T-helper 1 cell treated with Interleukin-12 subunit alpha and Interleukin-12 subunit beta and Interleukin-4 antibody, amounts not matched to agents 30 μg/mL and 1 μg/mL, for 36 hours (primary cell): Measurements from ENCODE around the gene FNDC3A.
"Not testable (repeated sequence)": the region's sequence is repeated elsewhere in the genome, so short reads cannot be mapped to it uniquely, and the experiment has no call there.

Experiments
- H3K27ac Mint-ChIP-seq: one replicate; pipeline ENCODE4 v1.8.0; 2021; ENCODE audit warnings: mild to moderate bottlenecking, mixed read lengths
- H3K27me3 Mint-ChIP-seq: one replicate; pipeline ENCODE4 v1.8.0; 2021; ENCODE audit warnings: low read depth, mixed read lengths
- H3K36me3 Mint-ChIP-seq: one replicate; pipeline ENCODE4 v1.8.0; 2021; ENCODE audit warnings: low read depth, mixed read lengths
- H3K4me1 Mint-ChIP-seq: one replicate; pipeline ENCODE4 v1.8.0; 2021; ENCODE audit warnings: low read depth, mixed read lengths
- H3K4me3 Mint-ChIP-seq: one replicate; pipeline ENCODE4 v1.8.0; 2021; ENCODE audit warnings: mild to moderate bottlenecking, moderate library complexity, mixed read lengths
- H3K9me3 Mint-ChIP-seq: one replicate; pipeline ENCODE4 v1.8.0; 2021; ENCODE audit warnings: mixed read lengths

FNDC3A gene

DNA sequence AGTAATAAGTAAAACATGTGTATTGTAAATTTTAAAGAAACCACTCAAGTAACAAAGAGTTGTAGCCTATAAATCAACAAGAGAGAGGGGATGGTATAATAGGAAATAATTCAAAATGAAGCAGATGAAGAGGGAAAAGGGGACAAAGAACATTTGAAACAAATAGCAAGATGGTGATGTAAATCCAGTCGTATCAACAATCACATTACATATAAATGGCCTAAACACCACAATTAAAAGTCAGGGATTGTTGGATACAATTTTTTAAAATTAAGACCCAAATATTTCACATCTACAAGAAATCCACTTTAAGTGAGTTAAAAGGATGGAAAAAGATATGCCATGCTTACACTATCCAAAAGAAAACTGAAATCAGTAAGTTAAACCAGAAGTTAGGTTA is 15.2 kb downstream of the FNDC3A start:
- Mint-ChIP-seq H3K4me3 (no peak overlapping the region), H3K27me3 (no peaks in the 10 kb centered on the region), H3K27ac (no peak overlapping the region), H3K9me3 (peaks cover 20% of the 10 kb centered on the region), H3K36me3 (peaks cover 19% of the 10 kb centered on the region), H3K4me1 (peaks cover 3% of the 10 kb centered on the region)

DNA sequence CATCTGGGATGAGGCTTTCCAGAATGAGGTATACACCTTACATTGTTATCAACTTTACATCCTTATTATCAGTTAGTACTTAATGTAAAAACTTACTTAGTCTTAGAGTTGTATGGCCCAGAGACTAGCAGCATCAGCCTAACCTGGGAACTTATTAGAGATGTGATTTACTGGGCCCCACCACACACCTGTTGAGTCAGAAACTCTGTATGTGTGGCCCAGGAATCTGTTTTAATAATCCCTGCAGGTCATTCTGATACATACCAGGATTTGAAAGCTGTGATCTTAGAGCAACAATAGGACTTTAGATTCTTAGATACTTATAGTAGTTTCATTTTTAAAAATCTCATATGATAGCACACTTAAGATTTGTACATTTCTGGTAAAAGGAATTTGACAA is 17.4 kb downstream of the FNDC3A start:
- Mint-ChIP-seq H3K27ac (no peak overlapping the region), H3K4me3 (no peak overlapping the region), H3K27me3 (no peaks in the 10 kb centered on the region), H3K4me1 (peaks cover 3% of the 10 kb centered on the region), H3K9me3 (peaks cover 20% of the 10 kb centered on the region), H3K36me3 (peaks cover 20% of the 10 kb centered on the region)

DNA sequence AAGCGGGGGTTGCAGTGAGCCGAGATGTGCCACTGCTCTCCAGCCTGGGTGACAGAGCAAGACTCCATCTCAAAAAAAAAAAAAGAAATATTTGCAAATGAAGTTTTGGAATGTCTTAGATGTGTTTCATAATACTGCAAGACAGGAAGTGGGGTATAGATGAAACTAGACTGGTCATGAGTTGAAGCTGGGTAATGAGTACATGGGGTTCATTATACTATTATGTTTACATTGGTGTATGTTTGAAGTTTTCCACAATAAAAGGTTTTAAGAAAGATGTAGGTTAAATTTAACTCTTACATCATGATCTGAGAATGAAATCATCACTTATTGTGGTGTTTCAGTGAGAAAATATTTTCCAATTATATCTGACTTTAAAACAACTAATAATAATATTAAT is 19.0 kb downstream of the FNDC3A start:
- Mint-ChIP-seq H3K4me3 (no peak overlapping the region), H3K27ac (no peak overlapping the region), H3K36me3 (peaks cover 27% of the 10 kb centered on the region), H3K9me3 (peaks cover 22% of the 10 kb centered on the region), H3K4me1 (peaks cover 3% of the 10 kb centered on the region), H3K27me3 (no peaks in the 10 kb centered on the region)

DNA sequence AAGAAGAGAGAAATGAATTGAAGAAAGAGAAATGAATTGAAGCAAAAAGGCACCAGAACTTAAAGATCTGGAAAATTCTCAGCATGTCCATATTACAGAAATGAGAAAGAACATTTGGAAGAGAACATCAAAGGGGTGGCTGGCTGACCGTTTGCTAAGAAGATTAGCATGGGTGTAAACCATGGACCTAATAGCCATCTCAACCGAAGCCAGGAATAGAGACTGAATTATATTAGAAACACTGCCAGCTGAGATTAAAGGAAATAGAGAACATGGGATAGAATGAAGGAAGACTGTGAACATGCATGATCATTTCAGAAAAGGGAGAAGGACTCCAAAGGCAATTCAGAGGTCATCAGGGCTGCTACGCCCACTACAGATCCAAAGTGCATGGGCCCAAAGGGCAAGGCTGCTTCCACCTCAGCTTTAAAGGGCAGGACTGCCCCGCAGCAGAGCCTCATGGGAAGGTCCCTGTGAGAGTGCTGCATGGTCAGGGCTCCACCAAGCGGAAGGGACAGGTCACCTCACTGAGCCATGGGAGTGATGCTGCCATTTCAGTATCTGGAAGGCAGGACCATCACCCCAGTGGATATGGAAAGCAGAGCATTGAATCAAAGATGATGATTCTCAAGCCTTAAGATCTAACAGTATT is 23.1 kb downstream of the FNDC3A start:
- H3K4me1 Mint-ChIP-seq, result peaks cover 3% of the 10 kb centered on the region
- no peak overlapping the region for H3K27ac Mint-ChIP-seq
- H3K36me3 Mint-ChIP-seq, result peaks cover 39% of the 10 kb centered on the region
- H3K9me3 Mint-ChIP-seq, result peaks cover 36% of the 10 kb centered on the region
- H3K27me3 Mint-ChIP-seq, result no peaks in the 10 kb centered on the region
- H3K4me3 Mint-ChIP-seq, result no peak overlapping the region

DNA sequence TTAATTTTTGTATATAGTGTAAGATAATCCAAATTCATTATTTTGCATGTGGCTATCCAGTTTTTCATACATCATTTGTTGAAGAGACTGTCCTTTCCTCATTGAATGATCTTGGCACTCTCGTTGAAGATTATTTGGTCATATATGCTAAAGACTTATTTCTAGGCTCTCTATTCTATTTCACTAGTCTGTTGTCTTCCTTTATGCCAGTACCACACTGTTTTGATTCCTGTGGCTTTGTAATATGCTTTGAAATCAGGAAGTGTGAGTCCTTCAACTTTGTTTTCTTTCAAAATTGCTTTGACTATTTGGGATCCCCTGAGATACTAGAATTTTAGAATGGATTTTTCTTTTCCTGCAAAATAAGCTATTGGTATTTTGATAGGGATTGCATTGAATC is 24.5 kb downstream of the FNDC3A start:
- H3K4me1 Mint-ChIP-seq, result peaks cover 3% of the 10 kb centered on the region
- H3K9me3 Mint-ChIP-seq, result peaks cover 36% of the 10 kb centered on the region
- no peak overlapping the region for H3K4me3 Mint-ChIP-seq
- no peaks in the 10 kb centered on the region for H3K27me3 Mint-ChIP-seq
- peaks cover 33% of the 10 kb centered on the region for H3K36me3 Mint-ChIP-seq
- H3K27ac Mint-ChIP-seq, result no peak overlapping the region

- H3K36me3 Mint-ChIP-seq, result peaks cover 12% of the 10 kb centered on the region
- H3K27me3 Mint-ChIP-seq, H3K27ac Mint-ChIP-seq, H3K4me3 Mint-ChIP-seq, H3K4me1 Mint-ChIP-seq: not testable (repeated sequence)
- H3K9me3 Mint-ChIP-seq, result peaks cover 11% of the 10 kb centered on the region
These were observed 43.4 kb downstream of the FNDC3A start for GRCh38 chr13:49018986-49019635.

DNA sequence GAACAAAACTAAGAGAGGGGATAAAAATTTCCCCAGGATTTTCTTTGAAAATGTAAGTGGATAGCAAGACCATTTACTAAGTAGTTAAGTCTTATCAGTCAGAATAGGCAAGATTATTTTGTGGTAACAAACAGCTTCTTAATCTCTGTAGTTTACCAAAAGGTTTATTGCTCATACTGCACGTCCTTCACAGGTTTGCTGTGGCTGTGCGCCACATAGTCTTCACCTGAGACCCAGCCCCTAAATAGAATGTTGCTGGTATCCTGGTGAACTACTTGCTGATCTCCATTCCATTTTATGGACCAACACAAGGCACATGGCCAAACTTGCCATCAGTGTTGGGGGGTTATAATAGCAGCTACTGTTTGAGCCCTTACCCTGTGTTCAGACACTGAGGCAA is 44.6 kb downstream of the FNDC3A start:
- Mint-ChIP-seq H3K4me1 (no peaks in the 10 kb centered on the region), H3K36me3 (peaks cover 12% of the 10 kb centered on the region), H3K27me3 (no peaks in the 10 kb centered on the region), H3K9me3 (peaks cover 15% of the 10 kb centered on the region), H3K4me3 (no peak overlapping the region), H3K27ac (no peak overlapping the region)

- H3K27ac Mint-ChIP-seq, result no peak overlapping the region
- H3K4me3 Mint-ChIP-seq, result no peak overlapping the region
- H3K36me3 Mint-ChIP-seq, result peaks cover 14% of the 10 kb centered on the region
- H3K9me3 Mint-ChIP-seq, result peaks cover 15% of the 10 kb centered on the region
- H3K27me3 Mint-ChIP-seq, result no peaks in the 10 kb centered on the region
- H3K4me1 Mint-ChIP-seq, result no peaks in the 10 kb centered on the region
These were observed 45.3 kb downstream of the FNDC3A start for GRCh38 chr13:49020940-49021553.

- H3K27ac Mint-ChIP-seq, result no peak overlapping the region
- no peaks in the 10 kb centered on the region for H3K27me3 Mint-ChIP-seq
- H3K4me3 Mint-ChIP-seq, result no peak overlapping the region
- peaks cover 2% of the 10 kb centered on the region for H3K4me1 Mint-ChIP-seq
- peaks cover 15% of the 10 kb centered on the region for H3K9me3 Mint-ChIP-seq
- peaks cover 19% of the 10 kb centered on the region for H3K36me3 Mint-ChIP-seq
These were observed 46.2 kb downstream of the FNDC3A start for GRCh38 chr13:49021953-49022352.

DNA sequence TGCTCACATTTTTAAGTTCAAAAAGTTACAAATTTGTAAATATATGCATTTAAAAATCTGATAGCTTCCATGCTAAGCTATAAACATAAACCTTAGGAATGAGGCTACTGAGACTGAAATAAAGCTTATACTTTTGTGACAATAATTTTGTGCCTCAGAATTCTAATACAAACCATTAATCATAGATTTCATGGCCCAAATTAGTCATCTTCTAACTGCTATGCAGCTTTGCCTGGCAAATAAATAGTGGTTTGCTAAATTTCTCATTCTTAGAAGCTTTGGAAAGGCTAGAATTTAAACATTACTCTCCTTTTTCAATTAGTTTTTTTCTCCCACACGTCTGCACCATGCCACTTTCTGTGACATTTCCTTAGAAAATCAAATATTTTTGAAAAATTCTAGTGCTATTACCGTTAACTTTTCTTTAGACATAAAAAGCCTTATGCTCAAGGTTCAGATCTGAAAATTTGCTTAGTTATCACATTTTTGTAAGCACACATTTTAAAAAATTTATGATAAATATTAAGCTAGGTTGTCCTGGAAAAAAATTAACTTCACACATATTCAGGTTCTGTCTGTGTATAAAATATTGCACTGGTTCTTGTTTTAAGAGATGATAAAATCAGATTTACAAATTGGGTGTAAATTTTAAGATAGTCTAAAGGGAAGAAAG is 46.9 kb downstream of the FNDC3A start:
- Mint-ChIP-seq H3K27me3 (no peaks in the 10 kb centered on the region), H3K4me3 (no peak overlapping the region), H3K4me1 (peaks cover 2% of the 10 kb centered on the region), H3K27ac (no peak overlapping the region), H3K9me3 (peaks cover 16% of the 10 kb centered on the region), H3K36me3 (peaks cover 23% of the 10 kb centered on the region)

- peaks cover 20% of the 10 kb centered on the region for H3K9me3 Mint-ChIP-seq
- H3K27me3 Mint-ChIP-seq, result no peaks in the 10 kb centered on the region
- peaks cover 26% of the 10 kb centered on the region for H3K36me3 Mint-ChIP-seq
These were observed 47.7 kb downstream of the FNDC3A start for GRCh38 chr13:49023431-49023830.

GRCh38 chr13:49026851-49027250 is 51.1 kb downstream of the FNDC3A start:
- Mint-ChIP-seq H3K27me3 (no peaks in the 10 kb centered on the region), H3K27ac (peak overlapping the region; percentile 45), H3K9me3 (peaks cover 34% of the 10 kb centered on the region), H3K4me3 (no peak overlapping the region), H3K4me1 (peaks cover 2% of the 10 kb centered on the region), H3K36me3 (peaks cover 26% of the 10 kb centered on the region)

More at GRCh38 chr13:49023431-49023830, 47.7 kb downstream of the FNDC3A start:
- Mint-ChIP-seq H3K27ac (no peak overlapping the region), H3K4me1 (peaks cover 2% of the 10 kb centered on the region), H3K4me3 (no peak overlapping the region)

GRCh38 chr13:49029570-49029969 is 53.9 kb downstream of the FNDC3A start:
- H3K27ac Mint-ChIP-seq, result no peak overlapping the region
- peaks cover 18% of the 10 kb centered on the region for H3K36me3 Mint-ChIP-seq
- peaks cover 2% of the 10 kb centered on the region for H3K4me1 Mint-ChIP-seq
- no peaks in the 10 kb centered on the region for H3K27me3 Mint-ChIP-seq
- peaks cover 23% of the 10 kb centered on the region for H3K9me3 Mint-ChIP-seq
- no peak overlapping the region for H3K4me3 Mint-ChIP-seq

DNA sequence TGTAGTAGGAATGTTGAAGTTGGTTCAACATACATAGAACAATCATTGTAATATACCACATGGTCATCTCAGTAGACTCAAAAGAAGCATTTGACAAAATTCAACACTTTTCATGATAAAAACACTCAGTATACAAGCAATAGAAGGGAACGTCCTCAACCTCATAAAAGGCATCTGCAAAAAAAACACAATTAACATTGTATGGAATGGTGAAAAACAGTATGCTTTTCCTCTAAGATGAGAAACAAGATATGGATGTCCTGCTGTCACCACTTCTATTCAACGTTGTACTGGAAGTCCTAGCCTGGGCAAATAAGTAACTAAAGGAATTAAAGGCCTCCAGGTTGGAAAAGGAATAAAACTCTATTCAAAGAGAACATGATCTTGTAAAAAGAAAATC is 54.5 kb downstream of the FNDC3A start:
- no peaks in the 10 kb centered on the region for H3K27me3 Mint-ChIP-seq
- peaks cover 18% of the 10 kb centered on the region for H3K36me3 Mint-ChIP-seq
- peaks cover 2% of the 10 kb centered on the region for H3K4me1 Mint-ChIP-seq
- H3K4me3 Mint-ChIP-seq, result no peak overlapping the region
- H3K9me3 Mint-ChIP-seq, result peaks cover 23% of the 10 kb centered on the region
- H3K27ac Mint-ChIP-seq, result no peak overlapping the region

DNA sequence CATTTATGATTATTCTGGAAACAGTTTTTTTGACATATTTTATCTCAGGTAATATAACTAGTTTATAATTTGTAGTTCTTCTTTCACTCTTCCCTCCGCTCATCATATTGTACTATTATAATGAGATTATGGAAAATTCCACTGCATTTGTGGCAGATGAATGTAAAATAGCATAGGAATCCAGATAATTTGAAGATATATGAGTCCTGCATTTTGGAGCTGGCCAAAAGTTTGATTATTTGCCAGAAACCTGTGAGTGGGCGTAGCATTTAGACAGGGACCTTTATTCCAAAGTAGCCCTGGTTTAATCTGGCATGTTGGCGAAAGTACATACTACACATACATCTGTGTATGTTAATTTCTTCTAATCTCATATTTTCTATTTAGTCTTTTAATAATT is 65.2 kb downstream of the FNDC3A start:
- Mint-ChIP-seq H3K36me3 (peaks cover 12% of the 10 kb centered on the region), H3K9me3 (no peaks in the 10 kb centered on the region), H3K27ac (no peak overlapping the region), H3K4me1 (peaks cover 3% of the 10 kb centered on the region), H3K4me3 (no peak overlapping the region), H3K27me3 (no peaks in the 10 kb centered on the region)
